Measurements from ENCODE around the gene IRF2BP2. TPM values are rescaled to one million over a fixed set of nuclear protein-coding genes. Genes with fewer than 3 reads are reported as not detected.

The IRF2BP2 gene
- total and polyA plus RNA-seq, 10 of the 15 experiments (the other 5 are each of a cell fraction or from before 2014, with no cell fraction given), result 7.5 to 114 (median 52.3) TPM

DNA sequence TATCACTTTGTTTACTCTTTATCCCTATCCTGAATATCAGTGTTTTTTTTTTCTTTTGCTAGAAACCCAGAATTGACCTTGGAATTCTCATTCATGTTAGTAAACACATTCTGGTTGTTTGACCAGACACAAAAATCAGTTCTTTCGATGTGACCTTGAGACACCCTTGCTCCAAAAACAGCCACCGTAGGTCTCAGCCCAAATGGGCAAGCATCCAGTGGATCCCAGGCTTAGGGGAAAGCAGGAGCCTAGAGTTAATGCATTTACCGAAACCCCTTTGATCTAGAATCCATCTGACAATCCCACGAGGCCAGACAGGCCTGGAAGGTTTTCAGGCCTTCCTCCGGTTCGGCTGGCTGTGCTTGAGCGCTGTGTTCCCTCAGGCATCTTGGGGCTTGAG lies 47.6 kb downstream of the IRF2BP2 start:
- Histone ChIP-seq H4K20me1 (ENCODE audit: control insufficient read depth, insufficient read depth) (no peaks in the 10 kb centered on the region), H3K27me3 (replicated peaks in 1 of 2; ENCODE audit: control insufficient read depth in 2 of 2, insufficient read depth in 2 of 2, low read length in 1 of 2) (no peaks in the 10 kb centered on the region), H2AFZ (ENCODE audit: control insufficient read depth, low read depth, low read length) (no peak overlapping the region), H3K4me1 (ENCODE audit: control insufficient read depth, insufficient read depth, low read length) (no peaks in the 10 kb centered on the region), H3K79me2 (ENCODE audit: control insufficient read depth, insufficient read depth, low read length) (no peaks in the 10 kb centered on the region), H3K4me2 (ENCODE audit: control insufficient read depth, insufficient read depth) (no peak overlapping the region), H3K9me3 (replicated peaks; ENCODE audit: control insufficient read depth, insufficient read depth, low read length) (no peaks in the 10 kb centered on the region; the same call in 2 of the 3 replicates), H3K36me3 (ENCODE audit: control insufficient read depth in 2 of 2, insufficient read depth in 2 of 2, low read length in 1 of 2) (no peaks in the 10 kb centered on the region), H3K27ac (ENCODE audit: control insufficient read depth, insufficient read depth) (no peak overlapping the region), H3K4me3 (no peak overlapping the region), H3K9ac (ENCODE audit: control insufficient read depth, insufficient read depth, low read length) (no peak overlapping the region)
- BruUV-seq (replicated peaks), result no TSS peak
- ChIA-PET SMC1A (ENCODE audit: uncharacterized antibody, unreplicated experiment) (interaction anchor here (0.6 to 0.7 kb wide), 2 partner anchors 75 to 347 kb away, joined by 3 read pairs; no protein-coding TSS in a partner anchor), POLR2A (no interaction called here), RAD21 (ENCODE audit: unreplicated experiment) (no interaction called here), CTCF (no interaction called here)
- no peak for ATAC-seq
- FAIRE-seq, result no peak
- in situ Hi-C loops (cut with MboI) (no loop called here), intact Hi-C loops (cut with micrococcal nuclease; ENCODE audit: unreplicated experiment) (no loop called here)
- TF ChIP-seq WRNIP1 (IDR thresholded peaks at IDR 0.05; ENCODE audit: borderline replicate concordance, low read depth, low read length), result no peak
- no peak for TF ChIP-seq SIN3A (IDR thresholded peaks at IDR 0.05; ENCODE audit: low read depth, low read length)
- no peak for TF ChIP-seq FOS (IDR thresholded peaks at IDR 0.05; ENCODE audit: borderline replicate concordance, extremely low read depth, insufficient read length)
- TF ChIP-seq, protein P1, sequence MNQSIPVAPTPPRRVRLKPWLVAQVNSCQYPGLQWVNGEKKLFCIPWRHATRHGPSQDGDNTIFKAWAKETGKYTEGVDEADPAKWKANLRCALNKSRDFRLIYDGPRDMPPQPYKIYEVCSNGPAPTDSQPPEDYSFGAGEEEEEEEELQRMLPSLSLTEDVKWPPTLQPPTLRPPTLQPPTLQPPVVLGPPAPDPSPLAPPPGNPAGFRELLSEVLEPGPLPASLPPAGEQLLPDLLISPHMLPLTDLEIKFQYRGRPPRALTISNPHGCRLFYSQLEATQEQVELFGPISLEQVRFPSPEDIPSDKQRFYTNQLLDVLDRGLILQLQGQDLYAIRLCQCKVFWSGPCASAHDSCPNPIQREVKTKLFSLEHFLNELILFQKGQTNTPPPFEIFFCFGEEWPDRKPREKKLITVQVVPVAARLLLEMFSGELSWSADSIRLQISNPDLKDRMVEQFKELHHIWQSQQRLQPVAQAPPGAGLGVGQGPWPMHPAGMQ (IDR thresholded peaks at IDR 0.05; ENCODE audit: borderline replicate concordance), result no peak
- TF ChIP-seq JUNB (IDR thresholded peaks at IDR 0.05), result no peak
- TF ChIP-seq, protein P2, sequence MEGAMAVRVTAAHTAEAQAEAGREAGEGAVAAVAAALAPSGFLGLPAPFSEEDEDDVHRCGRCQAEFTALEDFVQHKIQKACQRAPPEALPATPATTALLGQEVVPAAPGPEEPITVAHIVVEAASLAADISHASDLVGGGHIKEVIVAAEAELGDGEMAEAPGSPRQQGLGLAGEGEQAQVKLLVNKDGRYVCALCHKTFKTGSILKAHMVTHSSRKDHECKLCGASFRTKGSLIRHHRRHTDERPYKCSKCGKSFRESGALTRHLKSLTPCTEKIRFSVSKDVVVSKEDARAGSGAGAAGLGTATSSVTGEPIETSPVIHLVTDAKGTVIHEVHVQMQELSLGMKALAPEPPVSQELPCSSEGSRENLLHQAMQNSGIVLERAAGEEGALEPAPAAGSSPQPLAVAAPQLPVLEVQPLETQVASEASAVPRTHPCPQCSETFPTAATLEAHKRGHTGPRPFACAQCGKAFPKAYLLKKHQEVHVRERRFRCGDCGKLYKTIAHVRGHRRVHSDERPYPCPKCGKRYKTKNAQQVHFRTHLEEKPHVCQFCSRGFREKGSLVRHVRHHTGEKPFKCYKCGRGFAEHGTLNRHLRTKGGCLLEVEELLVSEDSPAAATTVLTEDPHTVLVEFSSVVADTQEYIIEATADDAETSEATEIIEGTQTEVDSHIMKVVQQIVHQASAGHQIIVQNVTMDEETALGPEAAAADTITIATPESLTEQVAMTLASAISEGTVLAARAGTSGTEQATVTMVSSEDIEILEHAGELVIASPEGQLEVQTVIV (IDR thresholded peaks at IDR 0.05; ENCODE audit: borderline replicate concordance, partially characterized antibody), result no peak
- no peak for TF ChIP-seq SP1 (IDR thresholded peaks at IDR 0.05; ENCODE audit: low read depth, low read length)
- DNase-seq (ENCODE audit: low read depth, low spot score), result no peak
- 75% methylated on average over 7 of the region's 7 CpGs for WGBS (ENCODE audit: insufficient coverage, insufficient replicate concordance, low lambda C conversion rate, missing lambda C conversion rate)
